Endodermal cell (in vitro differentiated cells): Measurements from ENCODE around the gene MNT. TPM values are rescaled to one million over a fixed set of nuclear protein-coding genes. Genes with fewer than 3 reads are reported as not detected.

Experiments
- DNase-seq: peaks from one replicate; pipeline ENCODE4 v3.0.0-alpha.2; 2017
- H3K27ac ChIP-seq: 2 replicates; pipeline ENCODE4 v1.5.1; 2013; ENCODE audit warnings: mild to moderate bottlenecking, low read depth, low read length, moderate library complexity
- H3K27me3 ChIP-seq: 2 replicates; pipeline ENCODE4 v1.6.1; 2013; ENCODE audit warnings: mild to moderate bottlenecking, low read length, moderate library complexity; ENCODE audit not compliant: insufficient read depth, control insufficient read depth, poor library complexity, severe bottlenecking
- H3K36me3 ChIP-seq: 2 replicates; pipeline ENCODE4 v1.7.0; 2013; ENCODE audit warnings: mild to moderate bottlenecking, low read length, moderate library complexity; ENCODE audit not compliant: control insufficient read depth, insufficient read depth
- H3K4me1 ChIP-seq: one replicate; pipeline ENCODE4 v1.7.0; 2013; ENCODE audit warnings: low read length; ENCODE audit not compliant: control insufficient read depth, insufficient read depth
- H3K4me3 ChIP-seq: 2 replicates; pipeline ENCODE4 v1.5.1; 2013; ENCODE audit warnings: mild to moderate bottlenecking, low read length, moderate library complexity
- H3K9ac ChIP-seq: 2 replicates; pipeline ENCODE4 v1.6.1; 2013; ENCODE audit warnings: mild to moderate bottlenecking, low read length, moderate library complexity; ENCODE audit not compliant: poor library complexity, severe bottlenecking; ENCODE audit errors: extremely low read depth
- H3K9me3 ChIP-seq: 2 replicates; pipeline ENCODE4 v1.6.1; 2013; ENCODE audit warnings: mild to moderate bottlenecking, low read length, moderate library complexity; ENCODE audit not compliant: control insufficient read depth
- H3K27ac Mint-ChIP-seq: 2 replicates; pipeline ENCODE4 v1.8.0; 2020; ENCODE audit warnings: mixed read lengths
- H3K27me3 Mint-ChIP-seq: 2 replicates; pipeline ENCODE4 v1.8.0; 2021; ENCODE audit warnings: mild to moderate bottlenecking, mixed read lengths; ENCODE audit not compliant: insufficient read depth
- H3K36me3 Mint-ChIP-seq: 2 replicates; pipeline ENCODE4 v1.8.0; 2020; ENCODE audit warnings: low read depth, mixed read lengths
- H3K4me1 Mint-ChIP-seq: 2 replicates; pipeline ENCODE4 v1.8.0; 2020; ENCODE audit warnings: mixed read lengths
- H3K4me3 Mint-ChIP-seq: 2 replicates; pipeline ENCODE4 v1.8.0; 2020; ENCODE audit warnings: mild to moderate bottlenecking, moderate library complexity, mixed read lengths
- H3K9me3 Mint-ChIP-seq: 2 replicates; pipeline ENCODE4 v1.8.0; 2020; ENCODE audit warnings: mild to moderate bottlenecking, mixed read lengths
- CTCF ChIP-seq: fragments of 200-600 bp; sonication (generic); conservative IDR thresholded peaks from 2 replicates; pipeline ENCODE4 v1.5.0; 2021; ENCODE audit warnings: antibody characterized with exemption, mild to moderate bottlenecking
- WGBS, 2 experiments: methylation state at CpG; one replicate each; pipeline versions ENCODE4 v1.1.5 to v1.1.7; 2013; ENCODE audit warnings: missing lambda C conversion rate in 2 of 2, mixed read lengths in 1 of 2; ENCODE audit not compliant: insufficient coverage in 1 of 2, insufficient read length in 1 of 2; 5-methylcytosine and 5-hydroxymethylcytosine counted together
- total RNA-seq, 2 donors: library from RNA; stranded (reverse); fragmentation: NEBNext Ultra II Directional in 1 of 2; extraction: Animal tissue kit (Norgen Biotek cat#: 25700) in 1 of 2; gene quantifications; 2 replicates in 1 of 2; 3 replicates in 1 of 2; pipeline ENCODE4 v1.2.1, GENCODE V29; 2021

The MNT gene
- total RNA-seq, 2 donors from 2014 or later = 25.3 to 30.2 TPM

GRCh38 chr17:2384439-2385127, 16.3 kb downstream of the MNT start:
- TF ChIP-seq CTCF = no peak

GRCh38 chr17:2383628-2384167, 17.2 kb downstream of the MNT start:
- Histone ChIP-seq H3K27me3 (no peaks in the 10 kb centered on the region), H3K4me3 (no peak overlapping the region), H3K9me3 (no peaks in the 10 kb centered on the region), H3K4me1 (peaks cover 3% of the 10 kb centered on the region), H3K27ac (peak overlapping the region; percentile 4), H3K36me3 (peaks cover 14% of the 10 kb centered on the region), H3K9ac (peak overlapping the region; percentile 41)
- WGBS, 2 experiments = 93 to 97% methylated on average over 10 to 11 of the region's 11 CpGs
- Mint-ChIP-seq H3K36me3 (peaks cover 7% of the 10 kb centered on the region), H3K27me3 (no peaks in the 10 kb centered on the region), H3K27ac (peak overlapping the region; percentile 65), H3K9me3 (no peaks in the 10 kb centered on the region), H3K4me1 (peaks cover 9% of the 10 kb centered on the region), H3K4me3 (no peak overlapping the region)
- DNase-seq = no peak
- TF ChIP-seq CTCF = no peak

More at GRCh38 chr17:2384439-2385127, 16.3 kb downstream of the MNT start:
- H3K9ac ChIP-seq = no peak overlapping the region
- H3K27me3 Mint-ChIP-seq = no peaks in the 10 kb centered on the region
- 76 to 87% methylated on average over 4 to 19 of the region's 22 CpGs for WGBS, 2 experiments
- peak overlapping the region; percentile 82 for H3K27ac ChIP-seq
- no peaks in the 10 kb centered on the region for H3K9me3 Mint-ChIP-seq
- H3K36me3 ChIP-seq = peaks cover 9% of the 10 kb centered on the region
- peaks cover 11% of the 10 kb centered on the region for H3K4me1 Mint-ChIP-seq
- no peaks in the 10 kb centered on the region for H3K27me3 ChIP-seq
- no peaks in the 10 kb centered on the region for H3K9me3 ChIP-seq
- no peak overlapping the region for H3K4me3 ChIP-seq
- H3K4me3 Mint-ChIP-seq = no peak overlapping the region
- no peak overlapping the region for H3K27ac Mint-ChIP-seq
- no peak for DNase-seq
- H3K36me3 Mint-ChIP-seq = peaks cover 10% of the 10 kb centered on the region
- peaks cover 3% of the 10 kb centered on the region for H3K4me1 ChIP-seq

- no peak overlapping the region for H3K27ac ChIP-seq
- H3K36me3 Mint-ChIP-seq = peaks cover 14% of the 10 kb centered on the region
- TF ChIP-seq CTCF = no peak
- peaks cover 26% of the 10 kb centered on the region for H3K36me3 ChIP-seq
- no peaks in the 10 kb centered on the region for H3K27me3 ChIP-seq
- H3K9ac ChIP-seq = no peak overlapping the region
- peaks cover 9% of the 10 kb centered on the region for H3K4me1 Mint-ChIP-seq
- no peak overlapping the region for H3K4me3 Mint-ChIP-seq
- no peaks in the 10 kb centered on the region for H3K27me3 Mint-ChIP-seq
- H3K27ac Mint-ChIP-seq = no peak overlapping the region
- no peak overlapping the region for H3K4me3 ChIP-seq
- no peak for DNase-seq
- H3K9me3 ChIP-seq = no peaks in the 10 kb centered on the region
- 89% methylated on average over 3 to 15 of the region's 15 CpGs for WGBS, 2 experiments
- H3K4me1 ChIP-seq = peaks cover 3% of the 10 kb centered on the region
- no peaks in the 10 kb centered on the region for H3K9me3 Mint-ChIP-seq
These were observed 19.8 kb downstream of the MNT start for GRCh38 chr17:2380950-2381649.
